GM13977 (cell line): ENCODE measurements around the gene ZNF835.

ENCODE experiments used
- DNase-seq: peaks from one replicate; pipeline ENCODE4 v3.0.0; 2012; ENCODE audit warnings: low spot score
- in situ Hi-C: fragments of 300-500 bp; cut with MboI; formaldehyde crosslinking; loops from one replicate; pipeline ENCODE4 v1.12.0; 2022; ENCODE audit warnings: low sequenced_read_pairs, low pct_unique_long_range_greater_than_20kb, mixed read lengths, inconsistent platforms; ENCODE audit not compliant: unreplicated experiment
- TF ChIP-seq, protein P1 (sequence below): IDR thresholded peaks from 2 replicates; pipeline ENCODE4 v1.5.1; 2012; ENCODE audit warnings: mild to moderate bottlenecking, control low read depth; ENCODE audit not compliant: insufficient read depth; ENCODE audit errors: extremely low read depth, missing control alignments

Gene ZNF835

GRCh38 chr19:56701895-56702294, 30.3 kb upstream of the ZNF835 start:
- DNase-seq: no peak
- TF ChIP-seq, protein P1, sequence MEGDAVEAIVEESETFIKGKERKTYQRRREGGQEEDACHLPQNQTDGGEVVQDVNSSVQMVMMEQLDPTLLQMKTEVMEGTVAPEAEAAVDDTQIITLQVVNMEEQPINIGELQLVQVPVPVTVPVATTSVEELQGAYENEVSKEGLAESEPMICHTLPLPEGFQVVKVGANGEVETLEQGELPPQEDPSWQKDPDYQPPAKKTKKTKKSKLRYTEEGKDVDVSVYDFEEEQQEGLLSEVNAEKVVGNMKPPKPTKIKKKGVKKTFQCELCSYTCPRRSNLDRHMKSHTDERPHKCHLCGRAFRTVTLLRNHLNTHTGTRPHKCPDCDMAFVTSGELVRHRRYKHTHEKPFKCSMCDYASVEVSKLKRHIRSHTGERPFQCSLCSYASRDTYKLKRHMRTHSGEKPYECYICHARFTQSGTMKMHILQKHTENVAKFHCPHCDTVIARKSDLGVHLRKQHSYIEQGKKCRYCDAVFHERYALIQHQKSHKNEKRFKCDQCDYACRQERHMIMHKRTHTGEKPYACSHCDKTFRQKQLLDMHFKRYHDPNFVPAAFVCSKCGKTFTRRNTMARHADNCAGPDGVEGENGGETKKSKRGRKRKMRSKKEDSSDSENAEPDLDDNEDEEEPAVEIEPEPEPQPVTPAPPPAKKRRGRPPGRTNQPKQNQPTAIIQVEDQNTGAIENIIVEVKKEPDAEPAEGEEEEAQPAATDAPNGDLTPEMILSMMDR: no peak
- in situ Hi-C loops: no loop called here

DNA sequence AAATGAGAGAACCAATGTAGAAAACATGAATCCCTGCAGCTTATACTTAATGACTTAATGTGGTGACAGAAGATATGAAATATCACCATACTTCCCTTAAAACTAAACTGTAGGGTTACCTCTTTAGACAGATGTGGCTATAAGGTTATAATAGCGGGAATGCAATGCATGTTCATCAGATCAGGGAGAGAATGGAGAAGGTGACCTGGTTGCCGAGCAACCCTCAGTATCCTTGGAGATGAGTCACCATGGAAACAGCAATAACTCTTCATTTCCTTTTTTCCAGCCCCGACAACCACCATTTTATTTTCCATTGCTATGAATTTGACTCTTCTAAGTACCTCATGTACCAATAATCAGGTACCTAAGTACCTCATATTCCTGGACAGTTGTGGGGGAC, 28.0 kb upstream of the ZNF835 start:
- DNase-seq: no peak
- TF ChIP-seq, protein P1: no peak
- in situ Hi-C loops: no loop called here

DNA sequence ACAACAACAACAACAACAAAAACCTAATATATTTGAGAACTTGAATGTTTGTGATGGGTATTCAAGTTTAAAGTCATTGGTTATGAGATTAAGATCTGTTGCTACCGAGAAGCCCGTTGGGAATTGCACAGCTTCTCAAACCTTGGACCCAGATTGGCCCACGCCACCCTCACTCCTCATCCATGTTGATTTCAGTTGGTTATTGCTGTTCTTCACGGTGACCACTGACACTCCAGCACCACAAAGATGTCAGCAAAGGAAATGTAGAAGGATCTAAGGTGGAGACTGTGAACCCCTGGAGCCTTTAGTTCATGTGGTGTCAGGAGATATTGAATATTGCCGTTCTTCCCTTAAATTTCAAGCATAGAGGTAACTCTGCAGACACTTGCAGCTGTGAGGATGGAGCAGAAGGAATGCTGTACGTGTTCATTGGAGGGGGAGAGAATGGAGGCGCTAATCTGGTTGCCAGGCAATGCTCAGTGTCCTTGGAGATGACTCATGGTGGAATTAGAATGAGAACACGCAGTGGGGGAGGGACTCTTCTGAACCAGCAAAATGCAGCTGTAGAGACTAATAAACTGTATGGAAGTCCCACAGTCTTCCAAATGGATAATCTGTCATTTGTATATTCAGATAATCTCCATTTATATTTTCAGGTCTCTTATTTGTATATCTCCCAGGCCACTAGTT, 20.8 kb upstream of the ZNF835 start:
- in situ Hi-C loops: no loop called here
- DNase-seq: no peak
- TF ChIP-seq, protein P1: no peak

DNA sequence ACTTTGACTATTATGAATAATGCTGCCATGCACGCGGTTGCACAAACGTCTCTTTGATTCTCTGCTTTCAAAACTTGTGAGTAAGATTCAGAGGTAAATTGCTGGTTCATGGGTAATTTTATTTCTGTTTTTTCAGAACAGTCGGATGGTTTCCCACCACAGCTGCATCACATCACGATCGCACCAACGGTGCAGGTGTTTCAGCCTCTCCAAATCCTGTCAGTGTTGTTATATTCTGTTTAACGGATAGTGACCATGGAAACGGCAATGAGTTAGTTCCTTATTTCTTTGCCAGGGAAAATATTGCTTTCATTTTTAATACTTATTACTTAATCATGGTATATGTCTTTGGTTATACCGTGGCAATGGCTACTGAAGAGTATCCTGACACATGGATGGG, 19.1 kb upstream of the ZNF835 start:
- in situ Hi-C loops: no loop called here
- TF ChIP-seq, protein P1: no peak
- DNase-seq: no peak

- DNase-seq: no peak
- in situ Hi-C loops: no loop called here
- TF ChIP-seq, protein P1: no peak
These were observed 17.6 kb upstream of the ZNF835 start for GRCh38 chr19:56689198-56689597.

DNA sequence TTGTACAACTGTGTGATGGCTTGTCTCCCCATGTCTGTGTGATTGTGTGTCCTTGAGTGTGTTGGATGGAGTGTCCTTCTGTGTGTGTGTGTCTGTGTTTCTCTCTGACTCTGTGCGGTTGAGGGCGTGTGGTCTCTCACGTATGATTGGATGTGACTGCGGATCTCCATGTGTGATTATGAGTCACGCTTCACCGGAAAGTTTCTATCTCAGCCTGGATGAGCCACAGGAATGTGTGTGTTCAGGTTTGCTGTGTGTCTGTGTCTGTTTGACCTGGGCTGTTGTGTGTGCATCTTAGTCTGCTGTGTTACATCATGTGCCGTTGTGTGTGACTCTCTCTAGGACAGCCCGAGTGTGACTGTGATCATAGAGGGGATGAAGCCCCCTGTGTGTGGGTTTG, 15.5 kb upstream of the ZNF835 start:
- in situ Hi-C loops: no loop called here
- DNase-seq: no peak
- TF ChIP-seq, protein P1: no peak
